Uterus (tissue), 4 donors: ENCODE data around the gene PLEKHG7. TPM values are rescaled to one million over a fixed set of nuclear protein-coding genes. Genes with fewer than 3 reads are reported as not detected.
A peak's percentile ranks its signal among the peaks of the same experiment; 100 is the strongest.

Experiments
- DNase-seq, 2 donors: peaks; one replicate each; pipeline ENCODE4 v3.0.0-alpha.2; 2019 to 2020
- H3K27ac ChIP-seq, 2 donors: fragments of 200-600 bp; sonication (generic); 1 replicate in 1 of 2; 2 replicates in 1 of 2; pipeline ENCODE4 v1.5.1; 2016 to 2018
- H3K27me3 ChIP-seq, 2 donors: fragments of 200-600 bp; sonication (generic); one replicate each; pipeline ENCODE4 v1.5.1; 2018 to 2019; ENCODE audit warnings: control low read depth in 1 of 2
- H3K36me3 ChIP-seq, 2 donors: fragments of 200-600 bp; sonication (generic); one replicate each; pipeline ENCODE4 v1.5.1; 2019; ENCODE audit warnings: control low read depth in 1 of 2
- H3K4me1 ChIP-seq, 2 donors: fragments of 200-600 bp; sonication (generic); one replicate each; pipeline ENCODE4 v1.5.1; 2018 to 2019; ENCODE audit warnings: control low read depth in 1 of 2
- H3K4me3 ChIP-seq, 2 donors: fragments of 200-600 bp; sonication (generic); 1 replicate in 1 of 2; 2 replicates in 1 of 2; pipeline ENCODE4 v1.5.1; 2018 to 2019; ENCODE audit warnings: mild to moderate bottlenecking in 1 of 2
- H3K9me3 ChIP-seq, 2 donors: fragments of 200-600 bp; sonication (generic); one replicate each; pipeline ENCODE4 v1.5.1; 2019; ENCODE audit warnings: control low read depth in 1 of 2
- CTCF ChIP-seq, 4 experiments: fragments of 200-600 bp in 2 of 4; fragments of 450-650 bp in 2 of 4; sonication (generic) in 2 of 4; IDR thresholded peaks; one replicate each; pipeline ENCODE4 v1.5.1; 2016 to 2019; ENCODE audit warnings: antibody characterized with exemption in 4 of 4, mild to moderate bottlenecking in 2 of 4, moderate library complexity in 1 of 4
- POLR2A ChIP-seq, 2 donors: fragments of 450-650 bp; IDR thresholded peaks; one replicate each; pipeline ENCODE4 v1.6.1; 2016; ENCODE audit warnings: antibody characterized with exemption in 2 of 2, mild to moderate bottlenecking in 1 of 2, moderate library complexity in 1 of 2
- intact Hi-C: fragments of 100-400 bp; cut with DNase I; formaldehyde crosslinking; loops from one replicate; pipeline ENCODE4 v1.15.1; 2023; ENCODE audit warnings: low total_unique reads
- total RNA-seq, 4 donors: library from RNA; depleted of rRNA in 3 of 4; stranded (reverse); fragments of >200 nt in 3 of 4; gene quantifications; one replicate each; pipeline versions ENCODE4 v1.1.0 to v1.2.4, GENCODE V29; 2014 to 2023
- donor health status: DM: yes; HTN: yes; CAD: no.

Gene PLEKHG7
- total RNA-seq, 4 donors from 2014 or later, result 0.26 to 1.5 TPM; not detected in 2

DNA sequence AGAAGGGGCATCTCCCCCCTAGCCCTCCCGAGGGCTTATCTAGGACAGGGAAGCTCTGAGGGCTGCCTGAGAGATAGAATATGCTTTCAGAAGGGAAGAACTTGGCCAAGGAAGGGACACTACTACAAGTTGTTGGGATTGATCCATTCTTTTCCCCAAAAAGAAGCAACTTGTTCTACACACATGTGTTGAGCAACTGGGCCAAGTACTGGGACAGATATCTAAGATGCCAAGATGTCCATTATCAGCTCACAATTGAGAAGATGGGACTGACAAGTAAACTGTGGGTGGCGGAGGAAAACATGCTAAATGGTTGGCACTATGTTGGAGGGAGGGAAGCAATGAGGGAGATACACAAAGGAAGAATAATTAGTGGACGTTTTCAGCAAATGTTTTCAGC lies 30.9 kb downstream of the PLEKHG7 start:
- no peak for DNase-seq
- H3K4me1 ChIP-seq, result no peaks in the 10 kb centered on the region
- TF ChIP-seq POLR2A (IDR thresholded peaks at IDR 0.05) (no peak), CTCF (IDR thresholded peaks at IDR 0.05) (no peak)
- H3K4me3 ChIP-seq, result no peak overlapping the region
- no peaks in the 10 kb centered on the region for H3K36me3 ChIP-seq
- intact Hi-C loops, result no loop called here
- no peak overlapping the region for H3K27ac ChIP-seq
- no peaks in the 10 kb centered on the region for H3K27me3 ChIP-seq
- no peaks in the 10 kb centered on the region for H3K9me3 ChIP-seq

- Histone ChIP-seq H3K27me3 (no peaks in the 10 kb centered on the region), H3K27ac (no peak overlapping the region), H3K4me3 (no peak overlapping the region), H3K9me3 (no peaks in the 10 kb centered on the region), H3K36me3 (no peaks in the 10 kb centered on the region), H3K4me1 (no peaks in the 10 kb centered on the region)
- TF ChIP-seq POLR2A (IDR thresholded peaks at IDR 0.05) (no peak), CTCF (IDR thresholded peaks at IDR 0.05) (no peak)
- intact Hi-C loops, result no loop called here
- peak in 1 of 2 donors; percentile 19 for DNase-seq
Observed at GRCh38 chr12:92735131-92735721, 32.4 kb downstream of the PLEKHG7 start.

GRCh38 chr12:92736605-92737004 lies 33.8 kb downstream of the PLEKHG7 start:
- DNase-seq, result no peak
- intact Hi-C loops, result no loop called here
- Histone ChIP-seq H3K9me3 (no peaks in the 10 kb centered on the region), H3K36me3 (no peaks in the 10 kb centered on the region), H3K27ac (no peak overlapping the region), H3K4me3 (no peak overlapping the region), H3K4me1 (no peaks in the 10 kb centered on the region), H3K27me3 (no peaks in the 10 kb centered on the region)
- no peak for TF ChIP-seq CTCF (IDR thresholded peaks at IDR 0.05)
- TF ChIP-seq POLR2A (IDR thresholded peaks at IDR 0.05), result no peak

GRCh38 chr12:92737855-92738850 lies 35.4 kb downstream of the PLEKHG7 start:
- no peak overlapping the region for H3K4me3 ChIP-seq
- H3K9me3 ChIP-seq, result no peaks in the 10 kb centered on the region
- no peak for DNase-seq
- TF ChIP-seq POLR2A (IDR thresholded peaks at IDR 0.05) (no peak), CTCF (IDR thresholded peaks at IDR 0.05) (no peak)
- no peaks in the 10 kb centered on the region for H3K4me1 ChIP-seq
- H3K36me3 ChIP-seq, result no peaks in the 10 kb centered on the region
- H3K27ac ChIP-seq, result no peak overlapping the region
- no peaks in the 10 kb centered on the region for H3K27me3 ChIP-seq
- intact Hi-C loops, result no loop called here

DNA sequence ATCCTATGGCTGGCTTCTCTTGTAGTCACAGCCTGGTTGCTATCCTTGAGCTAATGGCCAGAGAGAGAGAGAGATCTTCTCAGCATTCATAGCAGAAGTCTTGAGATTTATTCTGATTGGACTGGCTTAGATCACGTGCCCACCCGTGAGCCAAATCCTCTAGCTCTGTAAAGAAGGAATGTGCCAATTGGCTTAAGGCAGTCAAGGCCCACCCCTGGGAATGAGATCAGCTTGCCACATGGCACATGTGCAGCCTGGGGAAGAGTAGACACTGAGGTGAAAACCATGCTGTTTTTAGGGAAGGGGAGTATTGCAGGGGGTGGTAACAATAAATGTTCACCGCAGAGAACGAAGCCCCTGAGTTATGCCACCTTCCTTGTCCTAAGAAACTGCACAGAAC lies 36.3 kb downstream of the PLEKHG7 start:
- H3K4me3 ChIP-seq, result no peak overlapping the region
- H3K27me3 ChIP-seq, result no peaks in the 10 kb centered on the region
- no peaks in the 10 kb centered on the region for H3K4me1 ChIP-seq
- TF ChIP-seq CTCF (IDR thresholded peaks at IDR 0.05) (no peak), POLR2A (IDR thresholded peaks at IDR 0.05) (no peak)
- H3K36me3 ChIP-seq, result no peaks in the 10 kb centered on the region
- no peak for DNase-seq
- H3K27ac ChIP-seq, result no peak overlapping the region
- intact Hi-C loops, result no loop called here
- no peaks in the 10 kb centered on the region for H3K9me3 ChIP-seq
